HG03175 (cell line): Measurements from ENCODE around the gene NECAB2.

Source experiments
- ATAC-seq: cut with Tn5 transposase; IDR thresholded peaks from one replicate; pipeline ENCODE4 v1.9.1; 2021; ENCODE audit warnings: mild to moderate bottlenecking, moderate library complexity; ENCODE audit not compliant: unreplicated experiment

The NECAB2 gene

GRCh38 chr16:84016477-84016876 lies 48.4 kb downstream of the NECAB2 start:
- ATAC-seq = no peak

DNA sequence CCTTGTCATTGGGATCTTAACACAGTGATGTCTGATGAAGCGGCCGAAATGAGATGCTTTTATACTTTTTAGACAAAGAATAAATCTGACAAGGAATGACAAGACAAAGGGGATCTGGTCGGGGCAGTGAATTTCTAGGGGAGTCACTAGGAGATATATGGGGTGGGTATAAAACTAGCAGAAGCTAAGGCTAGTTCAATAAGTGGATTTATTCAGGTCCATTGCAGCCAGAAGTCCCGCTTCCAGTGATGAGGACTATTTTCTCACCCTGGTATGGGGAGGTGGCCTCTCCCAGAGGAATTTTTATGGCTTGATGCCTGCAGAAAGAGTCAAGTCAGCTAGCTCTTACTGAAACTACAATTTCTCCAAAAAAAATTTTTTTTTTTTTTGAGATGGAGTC lies 50.7 kb downstream of the NECAB2 start:
- ATAC-seq = no peak

DNA sequence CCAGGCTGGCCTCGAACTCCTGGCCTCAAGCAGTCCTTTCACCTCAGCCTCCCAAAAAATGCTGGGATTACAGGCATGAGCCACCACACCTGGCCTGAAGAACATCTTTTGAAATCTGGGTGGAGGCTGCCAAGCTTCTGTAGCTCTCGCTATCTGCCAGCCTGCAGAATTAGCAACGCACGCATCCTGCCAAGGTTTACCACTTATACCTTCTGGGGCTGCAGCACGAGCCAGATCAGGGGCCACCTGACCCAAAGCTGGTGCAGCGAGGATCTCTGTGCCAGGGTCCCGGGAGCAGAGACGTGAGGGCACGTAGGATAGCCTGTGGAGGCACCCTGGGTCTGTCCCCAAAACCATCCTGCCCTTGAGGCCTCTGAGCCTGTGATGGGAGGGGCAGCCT lies 52.3 kb downstream of the NECAB2 start:
- no peak for ATAC-seq

DNA sequence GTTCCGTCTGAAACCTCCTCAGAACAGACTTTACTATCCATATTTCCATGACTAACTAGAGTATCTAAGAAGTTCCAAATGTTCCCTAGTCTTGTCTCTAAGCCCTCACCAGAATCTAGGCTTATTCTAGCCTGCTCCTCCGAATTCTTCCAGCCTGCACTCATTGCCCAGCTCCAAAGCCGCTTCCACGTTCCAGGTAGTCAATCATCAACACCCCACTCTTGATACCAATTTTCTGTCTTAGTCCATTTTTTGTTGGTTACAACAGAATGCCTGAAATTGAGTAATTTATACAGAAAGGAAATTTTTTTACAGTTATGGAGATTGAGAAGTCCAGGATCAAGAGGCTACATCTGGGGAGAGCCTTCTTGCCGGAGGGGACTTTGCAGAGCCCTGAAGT lies 53.4 kb downstream of the NECAB2 start:
- ATAC-seq = no peak

DNA sequence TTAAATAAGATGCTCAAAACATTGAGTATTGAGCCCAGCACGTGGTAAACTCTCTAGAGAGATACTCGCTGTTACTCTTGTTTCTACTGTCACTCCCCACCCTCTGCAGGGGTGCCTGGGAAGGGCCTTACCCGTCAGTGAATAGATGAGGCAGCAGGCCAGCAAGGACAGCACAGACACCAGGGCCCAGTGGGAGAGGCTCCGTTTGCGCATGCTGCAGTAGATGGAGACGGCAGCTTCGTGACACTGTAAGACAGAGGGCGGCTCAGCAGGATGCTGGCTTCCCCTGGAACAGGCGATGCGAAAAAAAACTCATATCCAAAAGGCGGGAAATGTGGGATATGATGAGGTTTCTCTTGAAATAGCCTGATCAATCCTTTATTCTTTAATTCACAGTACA lies 54.6 kb downstream of the NECAB2 start:
- ATAC-seq = no peak

- ATAC-seq = no peak
Measured at GRCh38 chr16:84024854-84025253, 56.8 kb downstream of the NECAB2 start.

DNA sequence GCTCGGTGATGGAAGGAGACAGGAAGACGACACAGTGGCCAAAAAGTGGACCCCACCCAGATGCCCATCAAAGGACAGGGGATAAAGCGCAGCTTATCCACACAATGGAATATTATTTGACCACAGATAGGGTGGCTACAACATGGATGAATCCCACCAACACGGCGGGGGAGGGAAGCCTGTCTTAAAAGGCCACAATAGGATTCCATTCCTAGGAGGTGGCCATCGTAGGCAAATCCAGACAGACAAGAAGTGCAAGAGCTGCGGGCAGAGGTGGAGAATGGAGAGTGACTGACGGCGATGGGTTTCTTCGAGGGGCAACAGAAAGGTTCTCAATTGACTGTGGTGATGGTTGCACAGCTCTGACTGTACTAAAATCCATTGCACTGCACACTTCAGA lies 58.6 kb downstream of the NECAB2 start:
- ATAC-seq = no peak

- no peak for ATAC-seq
Measured at GRCh38 chr16:84027625-84028024, 59.6 kb downstream of the NECAB2 start.

- ATAC-seq = no peak
Measured at GRCh38 chr16:84029297-84030047, 61.4 kb downstream of the NECAB2 start.

DNA sequence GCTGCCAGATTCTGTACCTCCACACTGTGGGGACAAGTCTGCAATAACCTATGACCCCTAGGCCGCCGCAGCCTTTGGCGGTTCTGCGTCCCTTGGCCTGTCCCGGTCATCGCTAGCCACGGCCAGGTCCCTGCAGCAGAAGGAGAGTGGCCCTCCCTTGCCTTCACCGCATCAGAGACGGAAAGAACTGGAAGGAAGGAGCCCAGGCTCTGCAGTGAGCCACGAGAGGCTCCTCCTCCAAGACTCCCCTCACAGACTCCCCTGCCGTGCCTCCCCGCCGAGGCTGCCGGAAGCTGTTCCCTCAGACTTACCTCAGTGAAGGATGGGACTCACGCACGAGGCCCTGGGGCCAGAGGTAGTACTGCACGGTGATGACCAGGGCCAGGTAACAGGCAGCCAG lies 63.5 kb downstream of the NECAB2 start:
- no peak for ATAC-seq

DNA sequence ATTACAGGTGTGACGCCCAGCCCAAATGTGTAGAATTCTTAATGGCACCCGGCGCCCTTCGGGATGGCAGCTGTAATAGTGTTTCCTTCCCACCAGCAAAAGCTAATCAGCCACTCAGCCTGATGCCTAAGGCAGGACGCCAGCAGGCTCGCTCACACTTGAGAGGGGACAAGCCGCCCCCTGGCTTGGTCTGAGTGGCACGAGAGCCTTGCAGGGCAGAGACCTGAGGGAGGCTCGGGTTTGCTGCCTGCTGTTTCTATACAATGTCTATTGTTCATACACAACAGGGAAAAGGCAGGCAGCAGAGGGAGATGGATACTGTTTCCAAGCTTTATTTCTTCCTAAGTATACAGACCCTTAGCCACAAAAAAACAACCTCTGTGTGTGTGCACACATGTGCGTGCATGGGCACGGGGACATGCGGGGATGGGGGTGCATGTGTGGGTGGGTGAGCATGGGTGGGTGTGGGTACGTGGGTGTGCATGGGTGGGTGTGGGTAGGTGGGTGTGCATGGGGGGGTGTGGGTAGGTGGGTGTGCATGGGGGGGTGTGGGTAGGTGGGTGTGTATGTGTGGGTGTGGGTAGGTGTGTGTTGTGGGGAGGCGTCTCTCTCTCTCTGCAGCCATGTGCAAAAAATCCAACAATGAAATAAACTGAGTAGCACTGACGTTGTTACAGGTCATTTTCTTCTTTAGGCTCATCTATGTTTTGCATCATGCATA lies 64.6 kb downstream of the NECAB2 start:
- no peak for ATAC-seq

DNA sequence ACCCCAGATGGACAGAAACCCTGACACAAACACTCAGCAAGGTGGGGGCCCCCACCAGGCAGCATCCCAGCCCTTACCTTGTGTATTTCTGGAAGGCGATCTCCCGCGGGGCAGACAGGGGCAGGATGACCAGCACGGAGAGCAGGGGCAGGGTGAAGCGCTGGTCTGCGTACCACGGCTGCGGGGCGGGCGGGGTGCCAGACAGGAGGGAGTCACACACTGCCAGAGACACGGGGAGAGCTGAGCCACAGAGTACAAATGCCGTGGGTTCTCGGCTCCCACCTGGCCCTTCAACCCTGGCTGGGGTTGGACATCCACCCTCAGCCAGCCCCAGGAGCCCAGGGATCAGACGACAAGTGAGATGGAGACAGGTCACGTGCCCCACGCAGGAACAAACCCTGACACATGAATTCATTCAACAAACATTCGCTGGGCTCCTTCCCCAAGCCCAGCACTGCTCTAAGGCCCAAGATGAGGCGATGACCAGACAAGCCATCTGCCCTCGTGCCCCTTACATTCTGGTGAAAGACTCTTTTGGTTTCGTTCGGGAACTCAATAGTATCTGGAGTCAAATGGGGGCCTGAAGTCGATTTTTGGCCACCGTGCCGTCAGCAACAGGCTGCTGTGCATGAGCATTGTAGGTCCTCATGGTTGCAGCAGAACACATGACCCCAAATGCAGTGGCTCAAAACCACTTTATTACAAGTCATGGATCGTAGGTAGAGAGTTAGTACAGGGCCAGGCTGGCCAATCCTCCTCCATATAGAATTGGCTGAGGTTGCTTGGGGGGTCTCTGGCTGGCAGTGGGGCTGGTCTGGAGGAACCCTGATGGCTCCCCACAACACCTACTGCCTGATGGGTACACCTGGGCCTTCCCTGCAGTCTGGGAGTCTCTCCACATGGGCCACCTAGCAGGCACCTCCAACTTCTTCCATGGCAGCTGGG lies 65.5 kb downstream of the NECAB2 start:
- no peak for ATAC-seq

GRCh38 chr16:84034516-84034915 lies 66.5 kb downstream of the NECAB2 start:
- no peak for ATAC-seq

DNA sequence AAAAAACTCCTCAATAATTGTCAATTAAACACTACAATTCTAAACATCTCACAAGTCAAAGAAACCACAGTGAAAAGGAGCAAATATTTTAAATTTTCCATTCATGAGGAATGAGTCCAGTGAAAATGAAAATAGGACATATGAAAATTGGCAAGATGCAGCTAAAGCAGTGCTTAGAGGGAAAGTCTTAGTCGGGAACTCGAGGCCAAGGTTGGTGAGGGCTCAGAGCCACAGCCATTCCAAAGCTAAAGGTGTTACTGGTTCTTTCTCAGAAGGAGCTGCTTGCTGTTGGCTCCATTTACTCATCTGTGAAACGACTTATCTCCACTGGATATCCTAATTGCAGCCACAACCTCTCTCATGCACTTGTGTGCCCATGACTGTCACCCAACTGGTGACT lies 68.1 kb downstream of the NECAB2 start:
- ATAC-seq = no peak

DNA sequence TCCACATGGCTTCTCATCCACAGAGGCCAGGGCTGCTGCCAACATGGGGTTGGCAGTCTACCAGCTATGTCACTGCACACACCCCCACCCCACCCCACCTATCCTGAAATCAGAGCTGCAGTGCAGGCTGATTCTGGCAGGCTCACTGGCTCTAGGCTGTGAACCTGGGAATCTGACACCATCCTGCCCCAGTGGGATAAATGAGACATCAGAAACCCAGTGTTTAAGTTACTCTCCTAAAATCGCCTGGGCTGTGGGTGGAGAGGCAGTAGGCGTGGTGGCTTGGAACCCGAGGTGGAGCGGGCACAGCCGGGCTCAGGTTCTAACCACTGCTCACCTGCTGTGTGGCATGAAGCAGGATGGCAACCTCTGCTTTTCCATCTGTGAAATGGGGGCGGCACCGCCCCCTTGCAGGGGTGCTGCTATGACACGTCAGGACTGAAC lies 69.0 kb downstream of the NECAB2 start:
- ATAC-seq = no peak

GRCh38 chr16:84038469-84038868 lies 70.4 kb downstream of the NECAB2 start:
- ATAC-seq = no peak

DNA sequence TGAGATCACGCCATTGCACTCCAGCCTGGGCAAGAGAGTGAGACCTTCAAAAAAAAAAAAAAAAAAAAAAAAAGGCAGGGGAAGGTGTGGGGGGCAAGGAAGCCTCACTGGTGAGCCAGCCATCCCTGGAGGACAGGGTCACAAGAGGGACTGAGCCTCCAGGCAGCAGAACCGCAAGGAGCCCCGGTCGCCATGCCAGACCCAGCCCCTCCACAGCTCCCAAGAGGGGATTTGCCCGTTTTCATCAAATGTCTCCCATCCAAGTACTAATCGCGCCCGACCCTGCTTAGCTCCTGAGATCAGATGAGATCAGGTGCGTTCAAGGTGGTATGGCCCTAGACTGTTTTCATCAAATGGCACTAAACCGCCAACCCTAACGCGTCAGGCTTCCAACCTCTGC lies 71.7 kb downstream of the NECAB2 start:
- ATAC-seq = no peak

GRCh38 chr16:84040226-84040822 lies 72.3 kb downstream of the NECAB2 start:
- ATAC-seq = no peak

DNA sequence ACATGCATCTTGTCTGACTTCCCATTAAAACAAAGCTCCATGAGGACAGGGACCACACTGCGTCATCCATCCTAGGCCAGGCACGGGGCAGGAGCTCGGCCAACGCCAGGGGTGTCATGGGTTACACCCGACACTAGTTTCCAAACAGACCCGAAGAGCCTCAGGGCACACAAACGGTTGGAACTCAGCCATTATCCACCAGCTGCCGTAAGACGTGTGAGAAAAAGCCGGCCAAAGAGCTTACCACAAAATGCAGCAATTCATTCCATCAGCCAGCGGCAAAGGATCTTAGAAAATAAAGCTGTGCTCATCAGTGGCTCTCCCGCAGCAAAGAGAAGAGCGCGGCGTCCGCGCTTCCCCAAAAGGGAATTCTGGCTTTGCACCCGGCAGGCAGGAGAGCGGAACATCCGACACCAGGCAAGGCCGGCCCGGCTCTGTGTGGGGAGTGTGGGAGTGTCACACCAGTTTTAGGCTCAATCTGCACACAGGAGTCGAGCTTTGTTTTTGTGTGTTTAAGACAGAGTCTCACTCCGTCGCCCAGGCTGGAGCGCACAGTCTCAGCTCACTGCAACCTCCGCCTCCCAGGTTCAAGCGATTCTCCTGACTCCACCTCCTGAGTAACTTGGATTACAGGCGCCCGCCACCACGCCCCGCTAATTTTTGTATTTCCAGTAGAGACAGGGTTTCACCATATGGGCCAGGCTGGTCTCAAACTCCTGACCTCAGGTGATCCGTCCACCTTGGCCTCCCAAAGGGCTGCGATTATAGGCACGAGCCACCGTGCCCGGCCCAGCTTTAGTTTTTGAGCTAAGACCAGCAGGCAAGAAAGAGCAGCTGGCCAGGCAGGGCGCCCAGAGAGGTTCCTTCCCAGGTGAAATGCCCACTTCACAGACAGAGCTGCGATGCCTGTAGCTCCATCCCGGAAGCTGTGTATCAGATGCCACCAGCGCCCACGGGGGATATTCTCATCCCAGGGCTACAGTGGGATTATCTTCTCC lies 73.1 kb downstream of the NECAB2 start:
- ATAC-seq = no peak

GRCh38 chr16:84041881-84042280 lies 73.8 kb downstream of the NECAB2 start:
- no peak for ATAC-seq
